ENCODE results near the gene ARHGEF10L. TPM values are rescaled to one million over a fixed set of nuclear protein-coding genes. Genes with fewer than 3 reads are reported as not detected.

The ARHGEF10L gene
- total RNA-seq, 5 donors from 2014 or later (not counting 1 experiment from before 2014, with no cell fraction given), result 0.12 to 0.30 (median 0.22) TPM; not detected in 2

DNA sequence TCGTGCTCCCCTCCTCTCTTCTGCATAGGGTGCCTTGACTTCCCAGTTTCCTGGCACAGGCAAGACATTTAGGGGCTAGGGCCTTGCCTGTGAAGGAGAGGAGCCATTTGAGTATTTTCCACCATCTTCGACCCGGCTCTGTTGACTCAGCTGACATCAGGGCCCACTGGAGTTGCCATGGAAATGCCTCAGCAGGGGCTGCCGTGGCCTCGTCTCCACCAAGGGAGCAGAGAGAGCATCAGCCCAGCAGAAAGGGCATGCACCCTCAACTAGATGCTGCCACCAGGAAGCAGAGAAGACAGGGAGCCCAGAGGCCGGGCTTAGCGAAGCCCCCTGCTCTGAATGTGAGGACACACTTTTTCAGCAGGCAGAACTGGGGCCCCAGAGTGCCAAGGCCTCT, 113.8 kb downstream of the ARHGEF10L start:
- WGBS (ENCODE audit: insufficient coverage), result 67% methylated on average over 6 of the region's 7 CpGs
- no peak overlapping the region for H3K27ac Mint-ChIP-seq
- H3K27me3 ChIP-seq (replicated peaks in 1 of 2; ENCODE audit: control insufficient read depth in 2 of 2, extremely low read depth in 1 of 2, insufficient read depth in 2 of 2, low read length in 1 of 2), result peaks cover 0 to 3% of the 10 kb centered on the region in 2 experiments
- POLR2A ChIA-PET, result no interaction called here
- H3K4me1 Mint-ChIP-seq, result no peaks in the 10 kb centered on the region
- no peaks in the 10 kb centered on the region for H3K9me3 ChIP-seq
- H3K4me3 ChIP-seq (ENCODE audit: control insufficient read depth in 1 of 2, extremely low read depth in 1 of 2, low read length in 1 of 2), result no peak overlapping the region
- ATAC-seq (replicated peaks in 1 of 4) (no peak), DNase-seq (no peak)
- CTCF ChIA-PET, result interaction anchor here (0.5 to 0.7 kb wide), 3 partner anchors 10 to 163 kb away, joined by 3 read pairs; no protein-coding TSS in a partner anchor
- H3K4me3 Mint-ChIP-seq, result no peak overlapping the region
- H3K9me3 Mint-ChIP-seq, result no peaks in the 10 kb centered on the region
- H3K27ac ChIP-seq (ENCODE audit: low read length), result no peak overlapping the region
- H3K27me3 Mint-ChIP-seq, result peaks cover 0 to 4% of the 10 kb centered on the region in 2 donors
- no peaks in the 10 kb centered on the region for H3K36me3 ChIP-seq (ENCODE audit: control insufficient read depth in 2 of 2, extremely low read depth in 1 of 2, insufficient read depth in 1 of 2, low read length in 1 of 2)
- H3K36me3 Mint-ChIP-seq, result no peaks in the 10 kb centered on the region
- H3K4me1 ChIP-seq (ENCODE audit: control insufficient read depth in 1 of 2, extremely low read depth in 1 of 2, insufficient read depth in 2 of 2, low read length in 2 of 2), result no peaks in the 10 kb centered on the region

DNA sequence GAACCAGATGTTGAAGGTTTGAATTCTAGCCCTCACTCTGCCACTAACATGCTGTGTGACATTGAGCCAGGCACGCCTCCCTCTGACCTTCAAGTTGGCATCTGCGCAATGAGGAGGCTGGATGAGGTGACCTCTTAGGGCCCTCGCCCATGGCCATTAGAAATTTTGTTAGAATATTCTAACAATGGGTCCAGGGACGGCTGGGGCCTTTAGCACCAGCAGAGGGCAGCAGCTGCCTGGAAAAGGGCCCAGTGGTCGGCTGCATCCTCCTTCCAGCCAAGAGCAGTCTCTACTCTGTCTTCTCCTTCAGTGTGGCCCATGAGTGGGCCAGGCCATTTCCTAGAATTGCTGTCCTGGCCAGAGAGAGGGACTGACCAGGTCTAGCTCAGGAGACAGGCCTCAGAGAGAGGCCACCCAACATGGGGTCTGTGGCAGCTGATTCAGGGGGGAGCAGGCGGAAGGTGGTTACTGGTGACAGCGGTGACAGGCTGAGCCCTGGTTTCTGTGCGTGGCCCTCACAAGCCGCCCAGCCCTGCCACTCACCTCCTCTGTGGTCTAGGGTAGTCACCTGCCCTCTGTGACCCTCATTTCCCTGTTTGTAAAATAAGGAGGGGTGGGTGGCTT, 114.3 kb downstream of the ARHGEF10L start:
- Histone ChIP-seq H3K36me3 (ENCODE audit: control insufficient read depth in 2 of 2, extremely low read depth in 1 of 2, insufficient read depth in 1 of 2, low read length in 1 of 2) (no peaks in the 10 kb centered on the region), H3K4me3 (ENCODE audit: control insufficient read depth in 1 of 2, extremely low read depth in 1 of 2, low read length in 1 of 2) (no peak overlapping the region), H3K27ac (ENCODE audit: low read length) (no peak overlapping the region), H3K4me1 (ENCODE audit: control insufficient read depth in 1 of 2, extremely low read depth in 1 of 2, insufficient read depth in 2 of 2, low read length in 2 of 2) (no peaks in the 10 kb centered on the region), H3K9me3 (no peaks in the 10 kb centered on the region), H3K27me3 (replicated peaks in 1 of 2; ENCODE audit: control insufficient read depth in 2 of 2, extremely low read depth in 1 of 2, insufficient read depth in 2 of 2, low read length in 1 of 2) (peaks cover 0 to under 1% of the 10 kb centered on the region in 2 experiments)
- no peaks in the 10 kb centered on the region for H3K9me3 Mint-ChIP-seq
- ATAC-seq (replicated peaks in 1 of 4), result peak in 1 of 4 experiments; percentile 52
- WGBS (ENCODE audit: insufficient coverage), result 0% methylated on average over 2 of the region's 9 CpGs
- H3K4me1 Mint-ChIP-seq, result no peaks in the 10 kb centered on the region
- H3K27ac Mint-ChIP-seq, result no peak overlapping the region
- H3K36me3 Mint-ChIP-seq, result no peaks in the 10 kb centered on the region
- no peak overlapping the region for H3K4me3 Mint-ChIP-seq
- ChIA-PET POLR2A (no interaction called here), CTCF (interaction anchor here in 1 of 2 donors (0.6 kb wide), 1 partner anchor 28 kb away, joined by 3 read pairs; no protein-coding TSS in a partner anchor)
- H3K27me3 Mint-ChIP-seq, result peaks cover 4 to 6% of the 10 kb centered on the region in 2 donors
- DNase-seq, result peak in 13 of 35 experiments; percentile 4 to 26 (median 12)

DNA sequence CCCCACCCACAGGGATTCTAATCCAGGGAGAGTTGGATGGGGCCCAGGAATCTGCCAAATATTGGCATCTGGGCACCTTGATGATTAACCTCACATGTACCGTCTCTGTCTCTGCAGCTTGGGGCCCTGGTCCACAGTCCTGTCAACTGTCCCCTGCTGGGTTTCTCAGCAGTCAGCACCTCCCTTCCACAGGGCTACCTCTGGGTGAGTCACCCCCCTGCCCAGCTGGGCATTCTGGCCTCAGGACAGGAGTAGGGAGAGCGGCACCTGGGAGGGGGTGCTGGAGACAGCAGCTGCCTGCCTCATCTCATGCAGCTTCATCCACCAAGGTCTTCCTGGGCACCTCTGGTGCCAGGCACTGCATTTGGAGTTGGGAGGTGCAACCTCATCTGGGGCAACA, 115.0 kb downstream of the ARHGEF10L start:
- ChIA-PET POLR2A (no interaction called here), CTCF (no interaction called here)
- Mint-ChIP-seq H3K9me3 (no peaks in the 10 kb centered on the region), H3K4me3 (no peak overlapping the region), H3K4me1 (no peaks in the 10 kb centered on the region), H3K27me3 (peaks cover 4 to 5% of the 10 kb centered on the region in 2 donors), H3K27ac (no peak overlapping the region), H3K36me3 (no peaks in the 10 kb centered on the region)
- ATAC-seq (replicated peaks in 1 of 4) (no peak), DNase-seq (no peak)
- Histone ChIP-seq H3K27me3 (replicated peaks in 1 of 2; ENCODE audit: control insufficient read depth in 2 of 2, extremely low read depth in 1 of 2, insufficient read depth in 2 of 2, low read length in 1 of 2) (no peaks in the 10 kb centered on the region), H3K36me3 (ENCODE audit: control insufficient read depth in 2 of 2, extremely low read depth in 1 of 2, insufficient read depth in 1 of 2, low read length in 1 of 2) (no peaks in the 10 kb centered on the region), H3K4me1 (ENCODE audit: control insufficient read depth in 1 of 2, extremely low read depth in 1 of 2, insufficient read depth in 2 of 2, low read length in 2 of 2) (no peaks in the 10 kb centered on the region), H3K4me3 (ENCODE audit: control insufficient read depth in 1 of 2, extremely low read depth in 1 of 2, low read length in 1 of 2) (no peak overlapping the region), H3K27ac (ENCODE audit: low read length) (no peak overlapping the region), H3K9me3 (no peaks in the 10 kb centered on the region)
- 78% methylated on average over 1 of the region's 2 CpGs for WGBS (ENCODE audit: insufficient coverage)

DNA sequence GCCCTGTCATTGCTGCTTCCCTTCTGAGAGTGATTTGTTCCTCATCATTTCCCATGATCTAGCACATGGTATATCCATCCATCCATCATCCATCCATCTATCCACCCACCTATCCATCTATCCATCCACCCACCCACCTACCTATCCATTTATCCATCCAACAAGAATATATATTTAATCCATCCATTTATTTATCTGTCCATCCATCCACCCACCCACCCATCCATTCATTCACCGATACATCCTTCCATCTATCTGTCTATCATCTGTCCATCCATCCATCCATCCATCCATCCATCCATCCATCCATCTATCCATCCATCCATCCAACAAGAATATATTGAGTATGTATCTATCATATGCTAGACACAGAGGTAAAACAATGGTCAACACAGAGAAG, 115.7 kb downstream of the ARHGEF10L start:
- H3K4me1 ChIP-seq (ENCODE audit: control insufficient read depth in 1 of 2, extremely low read depth in 1 of 2, insufficient read depth in 2 of 2, low read length in 2 of 2), result no peaks in the 10 kb centered on the region
- H3K36me3 ChIP-seq (ENCODE audit: control insufficient read depth in 2 of 2, extremely low read depth in 1 of 2, insufficient read depth in 1 of 2, low read length in 1 of 2), result no peaks in the 10 kb centered on the region
- H3K4me3 Mint-ChIP-seq, result no peak overlapping the region
- POLR2A ChIA-PET, result no interaction called here
- no peaks in the 10 kb centered on the region for H3K9me3 ChIP-seq
- H3K27ac Mint-ChIP-seq, result no peak overlapping the region
- no peaks in the 10 kb centered on the region for H3K36me3 Mint-ChIP-seq
- no peak for DNase-seq
- H3K27ac ChIP-seq (ENCODE audit: low read length), result no peak overlapping the region
- H3K9me3 Mint-ChIP-seq, result no peaks in the 10 kb centered on the region
- H3K4me3 ChIP-seq (ENCODE audit: control insufficient read depth in 1 of 2, extremely low read depth in 1 of 2, low read length in 1 of 2), result no peak overlapping the region
- no peaks in the 10 kb centered on the region for H3K4me1 Mint-ChIP-seq
- CTCF ChIA-PET, result no interaction called here
- no peak for ATAC-seq (replicated peaks in 1 of 4)
- WGBS (ENCODE audit: insufficient coverage), result no CpG with 5 or more reads among the region's 1 CpG
- H3K27me3 ChIP-seq (replicated peaks in 1 of 2; ENCODE audit: control insufficient read depth in 2 of 2, extremely low read depth in 1 of 2, insufficient read depth in 2 of 2, low read length in 1 of 2), result no peaks in the 10 kb centered on the region
- peaks cover 3 to 4% of the 10 kb centered on the region in 2 donors for H3K27me3 Mint-ChIP-seq

DNA sequence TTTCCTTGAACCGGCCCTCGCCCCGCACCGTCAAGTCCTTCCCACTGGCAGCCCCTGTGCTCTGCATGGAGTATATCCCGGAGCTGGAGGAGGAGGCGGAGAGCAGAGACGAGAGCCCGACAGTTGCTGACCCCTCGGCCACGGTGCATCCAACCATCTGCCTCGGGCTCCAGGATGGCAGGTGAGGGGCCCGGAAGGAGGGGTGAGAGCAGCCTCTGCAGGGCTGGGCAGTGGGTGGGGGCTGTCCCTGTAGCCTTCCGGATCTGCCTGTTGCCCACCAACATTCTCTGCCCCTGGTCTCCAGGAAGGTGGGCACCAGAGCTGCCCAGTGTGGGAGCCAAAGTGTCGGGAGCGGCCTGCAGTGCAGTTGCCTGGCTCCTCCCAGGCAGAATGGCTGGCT, 116.4 kb downstream of the ARHGEF10L start:
- no peaks in the 10 kb centered on the region for H3K9me3 Mint-ChIP-seq
- WGBS (ENCODE audit: insufficient coverage), result 86% methylated on average over 12 of the region's 15 CpGs
- CTCF ChIA-PET, result no interaction called here

DNA sequence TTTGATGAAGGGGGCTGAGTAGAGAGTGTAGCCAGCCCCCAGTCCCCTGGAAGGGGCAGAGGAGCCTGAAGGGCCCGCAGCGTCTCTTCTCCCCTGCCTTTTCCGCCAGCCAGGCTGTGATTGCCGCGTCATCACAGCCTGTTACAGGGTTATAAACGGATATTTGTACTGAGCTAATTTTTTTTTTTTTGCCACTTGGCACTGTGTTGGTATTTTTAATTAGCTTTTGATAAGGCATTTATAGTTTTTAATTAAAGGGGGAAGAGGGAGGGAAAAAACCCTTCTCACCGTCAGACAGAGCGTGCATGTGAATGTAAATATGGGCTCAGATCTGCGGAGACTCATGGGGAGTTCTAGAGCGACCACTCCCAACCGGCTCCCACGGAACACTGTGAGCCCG, 117.9 kb downstream of the ARHGEF10L start:
- Histone ChIP-seq H3K9me3 (no peaks in the 10 kb centered on the region), H3K27ac (ENCODE audit: low read length) (no peak overlapping the region), H3K4me1 (ENCODE audit: control insufficient read depth in 1 of 2, extremely low read depth in 1 of 2, insufficient read depth in 2 of 2, low read length in 2 of 2) (no peaks in the 10 kb centered on the region), H3K4me3 (ENCODE audit: control insufficient read depth in 1 of 2, extremely low read depth in 1 of 2, low read length in 1 of 2) (no peak overlapping the region), H3K27me3 (replicated peaks in 1 of 2; ENCODE audit: control insufficient read depth in 2 of 2, extremely low read depth in 1 of 2, insufficient read depth in 2 of 2, low read length in 1 of 2) (peaks cover 0 to 4% of the 10 kb centered on the region in 2 experiments), H3K36me3 (ENCODE audit: control insufficient read depth in 2 of 2, extremely low read depth in 1 of 2, insufficient read depth in 1 of 2, low read length in 1 of 2) (no peaks in the 10 kb centered on the region)
- CTCF ChIA-PET, result no interaction called here
- Mint-ChIP-seq H3K4me1 (no peaks in the 10 kb centered on the region), H3K4me3 (no peak overlapping the region), H3K27ac (no peak overlapping the region), H3K36me3 (no peaks in the 10 kb centered on the region), H3K27me3 (peaks cover 3 to 4% of the 10 kb centered on the region in 2 donors), H3K9me3 (no peaks in the 10 kb centered on the region)
- DNase-seq (no peak), ATAC-seq (replicated peaks in 1 of 4) (no peak)
- POLR2A ChIA-PET, result no interaction called here
- WGBS (ENCODE audit: insufficient coverage), result 88% methylated on average over 7 of the region's 13 CpGs

More for the DNA sequence above, 116.4 kb downstream of the ARHGEF10L start:
- no peaks in the 10 kb centered on the region for H3K36me3 ChIP-seq (ENCODE audit: control insufficient read depth in 2 of 2, extremely low read depth in 1 of 2, insufficient read depth in 1 of 2, low read length in 1 of 2)
- H3K4me3 Mint-ChIP-seq, result no peak overlapping the region
- no peaks in the 10 kb centered on the region for H3K36me3 Mint-ChIP-seq
- DNase-seq, result no peak
- POLR2A ChIA-PET, result no interaction called here
- ATAC-seq (replicated peaks in 1 of 4), result no peak
- no peak overlapping the region for H3K27ac ChIP-seq (ENCODE audit: low read length)
- H3K27ac Mint-ChIP-seq, result no peak overlapping the region
- no peaks in the 10 kb centered on the region for H3K4me1 Mint-ChIP-seq
- no peaks in the 10 kb centered on the region for H3K27me3 ChIP-seq (replicated peaks in 1 of 2; ENCODE audit: control insufficient read depth in 2 of 2, extremely low read depth in 1 of 2, insufficient read depth in 2 of 2, low read length in 1 of 2)
- peaks cover 3 to 4% of the 10 kb centered on the region in 2 donors for H3K27me3 Mint-ChIP-seq
- no peaks in the 10 kb centered on the region for H3K4me1 ChIP-seq (ENCODE audit: control insufficient read depth in 1 of 2, extremely low read depth in 1 of 2, insufficient read depth in 2 of 2, low read length in 2 of 2)
- H3K9me3 ChIP-seq, result no peaks in the 10 kb centered on the region
- no peak overlapping the region for H3K4me3 ChIP-seq (ENCODE audit: control insufficient read depth in 1 of 2, extremely low read depth in 1 of 2, low read length in 1 of 2)
